ENCODE measurements around the gene COL5A2.

The COL5A2 gene

GRCh38 chr2:189204322-189204941, 24.9 kb upstream of the COL5A2 start:
- Histone ChIP-seq H3K27ac (ENCODE audit: low read depth, low read length) (no peak overlapping the region), H3K4me1 (ENCODE audit: control insufficient read depth, insufficient read depth, low read length) (no peaks in the 10 kb centered on the region), H3K9ac (ENCODE audit: low read length) (no peak overlapping the region), H3K36me3 (ENCODE audit: control insufficient read depth, insufficient read depth, low read length) (no peaks in the 10 kb centered on the region), H3K27me3 (ENCODE audit: control insufficient read depth, insufficient read depth, low read length) (no peaks in the 10 kb centered on the region), H3K4me3 (ENCODE audit: low read length) (no peak overlapping the region)

- H3K4me3 ChIP-seq (ENCODE audit: low read length): no peak overlapping the region
Measured at GRCh38 chr2:189203177-189203799, 23.7 kb upstream of the COL5A2 start.

GRCh38 chr2:189199797-189200196, 20.2 kb upstream of the COL5A2 start:
- Histone ChIP-seq H3K4me3 (ENCODE audit: low read length) (no peak overlapping the region), H3K4me1 (ENCODE audit: control insufficient read depth, insufficient read depth, low read length) (no peaks in the 10 kb centered on the region), H3K36me3 (ENCODE audit: control insufficient read depth, insufficient read depth, low read length) (no peaks in the 10 kb centered on the region), H3K27ac (ENCODE audit: low read depth, low read length) (no peak overlapping the region), H3K27me3 (ENCODE audit: control insufficient read depth, insufficient read depth, low read length) (no peaks in the 10 kb centered on the region), H3K9ac (ENCODE audit: low read length) (no peak overlapping the region)

More at GRCh38 chr2:189203177-189203799, 23.7 kb upstream of the COL5A2 start:
- no peaks in the 10 kb centered on the region for H3K27me3 ChIP-seq (ENCODE audit: control insufficient read depth, insufficient read depth, low read length)
- no peaks in the 10 kb centered on the region for H3K4me1 ChIP-seq (ENCODE audit: control insufficient read depth, insufficient read depth, low read length)
- no peak overlapping the region for H3K27ac ChIP-seq (ENCODE audit: low read depth, low read length)
- H3K36me3 ChIP-seq (ENCODE audit: control insufficient read depth, insufficient read depth, low read length): no peaks in the 10 kb centered on the region
- no peak overlapping the region for H3K9ac ChIP-seq (ENCODE audit: low read length)

GRCh38 chr2:189192766-189193165, 13.2 kb upstream of the COL5A2 start:
- H3K36me3 ChIP-seq (ENCODE audit: control insufficient read depth, insufficient read depth, low read length): no peaks in the 10 kb centered on the region
- no peak overlapping the region for H3K4me3 ChIP-seq (ENCODE audit: low read length)
- no peaks in the 10 kb centered on the region for H3K4me1 ChIP-seq (ENCODE audit: control insufficient read depth, insufficient read depth, low read length)
- no peaks in the 10 kb centered on the region for H3K27me3 ChIP-seq (ENCODE audit: control insufficient read depth, insufficient read depth, low read length)
- H3K27ac ChIP-seq (ENCODE audit: low read depth, low read length): no peak overlapping the region
- no peak overlapping the region for H3K9ac ChIP-seq (ENCODE audit: low read length)

DNA sequence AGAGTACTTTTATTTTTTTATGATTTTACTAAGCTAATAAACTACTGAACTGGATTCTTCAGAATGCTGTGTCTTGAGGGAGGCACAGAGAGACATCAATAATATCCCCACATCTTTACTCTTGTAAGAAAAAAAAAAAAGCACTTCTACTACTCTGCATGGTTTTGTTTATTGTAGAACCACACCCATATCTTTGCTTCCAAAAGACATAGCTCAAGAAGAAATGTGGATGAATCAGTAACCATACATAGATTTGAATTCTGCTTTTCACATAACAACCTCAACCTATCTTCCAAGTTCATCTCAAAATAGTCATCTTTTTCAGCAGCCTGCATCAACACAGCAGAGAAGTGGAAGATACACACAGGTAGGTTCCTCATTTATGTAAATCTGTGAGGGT, 12.2 kb upstream of the COL5A2 start:
- Histone ChIP-seq H3K27me3 (ENCODE audit: control insufficient read depth, insufficient read depth, low read length) (no peaks in the 10 kb centered on the region), H3K27ac (ENCODE audit: low read depth, low read length) (no peak overlapping the region), H3K36me3 (ENCODE audit: control insufficient read depth, insufficient read depth, low read length) (no peaks in the 10 kb centered on the region), H3K4me3 (ENCODE audit: low read length) (no peak overlapping the region), H3K9ac (ENCODE audit: low read length) (no peak overlapping the region), H3K4me1 (ENCODE audit: control insufficient read depth, insufficient read depth, low read length) (no peaks in the 10 kb centered on the region)

- H3K9ac ChIP-seq (ENCODE audit: low read length): no peak overlapping the region
- no peak overlapping the region for H3K27ac ChIP-seq (ENCODE audit: low read depth, low read length)
- no peaks in the 10 kb centered on the region for H3K27me3 ChIP-seq (ENCODE audit: control insufficient read depth, insufficient read depth, low read length)
- H3K36me3 ChIP-seq (ENCODE audit: control insufficient read depth, insufficient read depth, low read length): no peaks in the 10 kb centered on the region
- no peaks in the 10 kb centered on the region for H3K4me1 ChIP-seq (ENCODE audit: control insufficient read depth, insufficient read depth, low read length)
- H3K4me3 ChIP-seq (ENCODE audit: low read length): no peak overlapping the region
Measured at GRCh38 chr2:189190685-189191084, 11.1 kb upstream of the COL5A2 start.

GRCh38 chr2:189188115-189188805, 8.7 kb upstream of the COL5A2 start:
- Histone ChIP-seq H3K9ac (ENCODE audit: low read length) (no peak overlapping the region), H3K36me3 (ENCODE audit: control insufficient read depth, insufficient read depth, low read length) (no peaks in the 10 kb centered on the region), H3K4me1 (ENCODE audit: control insufficient read depth, insufficient read depth, low read length) (no peaks in the 10 kb centered on the region), H3K27me3 (ENCODE audit: control insufficient read depth, insufficient read depth, low read length) (no peaks in the 10 kb centered on the region), H3K27ac (ENCODE audit: low read depth, low read length) (no peak overlapping the region), H3K4me3 (ENCODE audit: low read length) (no peak overlapping the region)

- H3K9ac ChIP-seq (ENCODE audit: low read length): no peak overlapping the region
- no peaks in the 10 kb centered on the region for H3K27me3 ChIP-seq (ENCODE audit: control insufficient read depth, insufficient read depth, low read length)
- H3K27ac ChIP-seq (ENCODE audit: low read depth, low read length): no peak overlapping the region
- no peaks in the 10 kb centered on the region for H3K36me3 ChIP-seq (ENCODE audit: control insufficient read depth, insufficient read depth, low read length)
- H3K4me1 ChIP-seq (ENCODE audit: control insufficient read depth, insufficient read depth, low read length): no peaks in the 10 kb centered on the region
- H3K4me3 ChIP-seq (ENCODE audit: low read length): no peak overlapping the region
Measured at GRCh38 chr2:189183170-189183569, 3.6 kb upstream of the COL5A2 start.

DNA sequence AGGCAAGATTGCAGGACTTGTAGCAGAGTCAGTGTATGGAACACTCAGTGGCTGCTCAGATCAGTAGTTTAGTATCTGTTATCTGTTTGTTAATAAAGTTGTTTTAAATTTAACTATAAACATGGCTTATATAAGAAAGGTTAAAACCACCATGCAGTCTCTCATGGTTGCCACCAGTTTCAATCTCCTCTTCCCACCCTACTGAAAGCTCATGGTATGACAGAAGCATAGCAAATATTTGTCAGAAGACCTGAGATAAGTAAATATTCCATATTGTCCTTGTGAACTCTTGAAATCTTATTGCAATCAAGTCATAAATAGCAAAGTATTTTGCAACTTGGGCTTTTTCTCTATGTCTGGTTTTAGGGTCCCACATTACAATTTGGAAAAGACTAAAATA, 2.1 kb upstream of the COL5A2 start:
- no peak overlapping the region for H3K27ac ChIP-seq (ENCODE audit: low read depth, low read length)
- H3K27me3 ChIP-seq (ENCODE audit: control insufficient read depth, insufficient read depth, low read length): no peaks in the 10 kb centered on the region
- no peaks in the 10 kb centered on the region for H3K36me3 ChIP-seq (ENCODE audit: control insufficient read depth, insufficient read depth, low read length)
- H3K4me1 ChIP-seq (ENCODE audit: control insufficient read depth, insufficient read depth, low read length): no peaks in the 10 kb centered on the region
- H3K9ac ChIP-seq (ENCODE audit: low read length): no peak overlapping the region
- no peak overlapping the region for H3K4me3 ChIP-seq (ENCODE audit: low read length)

DNA sequence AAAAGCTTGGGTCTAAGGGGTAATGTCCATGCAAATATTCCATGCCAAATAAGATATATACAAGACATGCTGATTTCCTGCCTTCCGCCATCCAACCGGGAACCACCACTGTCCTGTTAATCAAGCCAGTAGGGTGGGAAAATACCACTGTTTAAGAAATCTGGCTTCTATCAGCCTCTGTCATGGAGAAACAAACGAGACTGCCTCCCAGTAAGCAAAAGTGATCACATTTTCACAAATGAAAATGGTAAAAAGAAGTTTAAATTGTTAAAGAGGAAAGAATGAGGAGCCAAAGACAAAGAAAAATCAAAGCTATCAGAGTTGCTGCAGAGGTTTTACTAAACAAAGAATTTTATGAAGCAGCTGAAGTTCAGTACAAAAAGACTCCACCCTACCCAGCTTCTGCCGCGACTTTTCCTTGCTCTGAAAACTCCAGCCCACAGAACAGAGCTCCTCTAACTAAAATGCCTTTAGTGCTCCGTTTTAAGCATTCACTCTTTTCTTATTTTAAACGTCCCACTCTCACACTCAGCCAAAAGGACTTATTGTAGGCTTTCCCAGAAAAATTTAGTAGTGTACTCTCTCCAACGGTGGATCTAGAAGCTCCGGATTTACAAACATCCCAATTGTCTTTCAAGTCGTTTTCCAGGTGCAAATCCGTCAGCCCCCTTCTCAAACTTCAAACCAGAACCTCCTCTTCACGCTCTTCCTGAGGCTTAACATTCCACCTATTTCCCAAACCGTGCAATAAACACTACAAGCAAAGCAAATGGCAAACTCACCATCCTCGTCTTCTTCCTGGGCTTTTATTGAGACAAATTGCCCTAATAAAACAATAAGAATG, 613 bp downstream of the COL5A2 start:
- peak overlapping the region; percentile 43 for H3K9ac ChIP-seq (ENCODE audit: low read length)
- no peaks in the 10 kb centered on the region for H3K36me3 ChIP-seq (ENCODE audit: control insufficient read depth, insufficient read depth, low read length)
- peak overlapping the region; percentile 77 for H3K27ac ChIP-seq (ENCODE audit: low read depth, low read length)
- H3K4me1 ChIP-seq (ENCODE audit: control insufficient read depth, insufficient read depth, low read length): no peaks in the 10 kb centered on the region
- H3K4me3 ChIP-seq (ENCODE audit: low read length): peak overlapping the region; percentile 76
- H3K27me3 ChIP-seq (ENCODE audit: control insufficient read depth, insufficient read depth, low read length): no peaks in the 10 kb centered on the region

DNA sequence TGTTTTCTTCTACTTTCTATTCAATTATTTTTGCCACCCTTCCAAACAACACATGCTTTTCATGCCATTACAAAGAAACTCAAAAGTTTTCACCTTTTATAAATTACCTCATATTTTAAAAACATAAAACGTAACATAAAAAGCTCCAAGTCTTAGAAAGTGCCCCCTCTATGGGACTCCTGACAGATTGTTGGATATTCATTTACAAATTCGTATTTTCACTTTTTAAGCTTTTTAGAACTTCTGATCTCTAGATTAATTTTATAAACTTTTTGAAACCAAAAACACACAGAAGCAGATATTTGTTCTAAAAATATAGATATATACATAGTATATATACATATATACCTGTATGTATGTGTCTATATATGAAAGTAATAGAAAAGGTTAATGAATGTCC, 1.5 kb downstream of the COL5A2 start:
- Histone ChIP-seq H3K4me3 (ENCODE audit: low read length) (peak overlapping the region; percentile 76), H3K27ac (ENCODE audit: low read depth, low read length) (peak overlapping the region; percentile 21), H3K36me3 (ENCODE audit: control insufficient read depth, insufficient read depth, low read length) (no peaks in the 10 kb centered on the region), H3K9ac (ENCODE audit: low read length) (no peak overlapping the region), H3K4me1 (ENCODE audit: control insufficient read depth, insufficient read depth, low read length) (no peaks in the 10 kb centered on the region), H3K27me3 (ENCODE audit: control insufficient read depth, insufficient read depth, low read length) (no peaks in the 10 kb centered on the region)

DNA sequence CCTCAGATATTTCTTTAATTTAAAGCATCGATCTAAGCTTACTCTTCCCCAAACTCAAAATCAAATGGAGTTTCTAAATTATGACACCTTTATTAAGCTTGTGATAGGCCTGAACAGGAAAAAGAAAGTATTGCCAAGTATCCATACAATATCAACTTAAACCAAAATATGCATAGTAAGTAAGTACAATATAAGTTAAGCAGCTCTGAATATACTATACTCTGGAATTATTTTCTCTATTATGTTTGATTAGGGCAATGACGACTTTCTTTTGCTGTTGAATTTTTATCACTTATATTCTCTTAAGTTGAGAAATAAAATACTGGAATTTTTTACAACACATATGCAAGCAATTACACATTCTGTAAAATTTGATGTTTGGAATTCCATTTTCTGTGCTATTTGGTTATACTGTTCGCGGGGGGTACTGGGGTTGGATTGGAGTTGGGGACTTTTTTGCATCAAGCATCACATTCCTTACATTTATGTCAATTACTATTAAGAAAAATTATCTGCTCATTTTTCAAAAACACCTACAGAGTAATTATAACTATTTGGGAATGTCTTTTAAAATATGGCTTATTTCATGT, 2.2 kb downstream of the COL5A2 start:
- no peak overlapping the region for H3K9ac ChIP-seq (ENCODE audit: low read length)
- H3K4me1 ChIP-seq (ENCODE audit: control insufficient read depth, insufficient read depth, low read length): no peaks in the 10 kb centered on the region
- peak overlapping the region; percentile 51 for H3K4me3 ChIP-seq (ENCODE audit: low read length)
- H3K36me3 ChIP-seq (ENCODE audit: control insufficient read depth, insufficient read depth, low read length): no peaks in the 10 kb centered on the region
- no peaks in the 10 kb centered on the region for H3K27me3 ChIP-seq (ENCODE audit: control insufficient read depth, insufficient read depth, low read length)
- H3K27ac ChIP-seq (ENCODE audit: low read depth, low read length): peak overlapping the region; percentile 23
